ENCODE measurements around the gene KRTAP5-1. TPM values are rescaled to one million over a fixed set of nuclear protein-coding genes. Genes with fewer than 3 reads are reported as not detected.
"Not testable (repeated sequence)": the region's sequence is repeated elsewhere in the genome, so short reads cannot be mapped to it uniquely, and the experiment has no call there.

KRTAP5-1 gene
- polyA plus RNA-seq, 1 of the 3 experiments (the other 2 are of a cell fraction) = not detected

- Histone ChIP-seq H3K27ac (ENCODE audit: low read depth in 2 of 2, low read length in 1 of 2) (no peak overlapping the region), H3K4me1 (ENCODE audit: control insufficient read depth in 1 of 2, insufficient read depth in 2 of 2, low read depth in 1 of 2, low read length in 1 of 2) (no peaks in the 10 kb centered on the region), H3K4me3 (ENCODE audit: low read depth in 2 of 2, low read length in 1 of 2) (no peak overlapping the region), H3K9me2 (no peaks in the 10 kb centered on the region), H3K36me3 (replicated peaks in 1 of 2; ENCODE audit: control insufficient read depth in 1 of 2, insufficient read depth in 2 of 2, low read length in 1 of 2) (no peaks in the 10 kb centered on the region), H3K79me2 (ENCODE audit: insufficient read depth) (no peaks in the 10 kb centered on the region), H3K9ac (no peak overlapping the region), H3F3A (replicated peaks; ENCODE audit: insufficient read depth) (no peaks in the 10 kb centered on the region), H4K20me1 (ENCODE audit: insufficient read depth) (no peaks in the 10 kb centered on the region), H3K27me3 (ENCODE audit: insufficient read depth) (no peaks in the 10 kb centered on the region; the same call in 1 of the 2 replicates), H2AFZ (ENCODE audit: low read depth) (no peak overlapping the region), H3K9me3 (no peaks in the 10 kb centered on the region), H3K4me2 (no peak overlapping the region)
- WGBS (ENCODE audit: low lambda C conversion rate) = 48% methylated on average over 2 of the region's 2 CpGs
- POLR2A ChIA-PET = no interaction called here
- DNase-seq = no peak
- CTCF ChIA-PET = interaction anchor here (1.0 to 4.2 kb wide), 4 partner anchors 9 to 565 kb away, joined by 3 to 21 read pairs (median 4); no protein-coding TSS in a partner anchor
- no peak for TF ChIP-seq GABPA (IDR thresholded peaks at IDR 0.05; ENCODE audit: low read depth)
- TF ChIP-seq RXRA (IDR thresholded peaks at IDR 0.05; ENCODE audit: borderline replicate concordance, low read depth) = no peak
- TF ChIP-seq CTCF (IDR thresholded peaks at IDR 0.05) = no peak
- TF ChIP-seq NRF1 (IDR thresholded peaks at IDR 0.05; ENCODE audit: low read depth, low read length) = no peak
- no peak for TF ChIP-seq RAD21 (IDR thresholded peaks at IDR 0.05; ENCODE audit: low read length)
- TF ChIP-seq TAF1 (IDR thresholded peaks at IDR 0.05; ENCODE audit: borderline replicate concordance, low read depth, low read length) = no peak
- TF ChIP-seq REST (IDR thresholded peaks at IDR 0.05; ENCODE audit: low read depth, low read length) = no peak
Observed at GRCh38 chr11:1586699-1587098, 1.6 kb upstream of the KRTAP5-1 start.

- H3K9ac ChIP-seq; H3K4me2 ChIP-seq; H3K9me2 ChIP-seq; H4K20me1 ChIP-seq (ENCODE audit: insufficient read depth); H2AFZ ChIP-seq (ENCODE audit: low read depth); H3K9me3 ChIP-seq; H3K79me2 ChIP-seq (ENCODE audit: insufficient read depth); H3K4me3 ChIP-seq (ENCODE audit: low read depth in 2 of 2, low read length in 1 of 2); H3K27ac ChIP-seq (ENCODE audit: low read depth in 2 of 2, low read length in 1 of 2); H3K27me3 ChIP-seq (ENCODE audit: insufficient read depth); POLR2A ChIA-PET; DNase-seq; H3F3A ChIP-seq (replicated peaks; ENCODE audit: insufficient read depth); H3K36me3 ChIP-seq (replicated peaks in 1 of 2; ENCODE audit: control insufficient read depth in 1 of 2, insufficient read depth in 2 of 2, low read length in 1 of 2); H3K4me1 ChIP-seq (ENCODE audit: control insufficient read depth in 1 of 2, insufficient read depth in 2 of 2, low read depth in 1 of 2, low read length in 1 of 2): not testable (repeated sequence)
- 73% methylated on average over 2 of the region's 2 CpGs for WGBS (ENCODE audit: low lambda C conversion rate)
- CTCF ChIA-PET = interaction anchor here (1.1 to 4.2 kb wide), 6 partner anchors 8 to 41 kb away, joined by 3 to 21 read pairs (median 5); no protein-coding TSS in a partner anchor
Observed at GRCh38 chr11:1582909-1583308, 2.2 kb downstream of the KRTAP5-1 start.

Data from SK-N-SH (cell line).